CD4-positive, alpha-beta T cell treated with Interleukin-6 for 4 hours (primary cell): ENCODE results near the gene PUS7.
A peak's percentile ranks its signal among the peaks of the same experiment; 100 is the strongest.
"Not testable (repeated sequence)": the region's sequence is repeated elsewhere in the genome, so short reads cannot be mapped to it uniquely, and the experiment has no call there.

Source experiments
- DNase-seq: peaks from one replicate; pipeline ENCODE4 v3.0.0-alpha.2; 2020; ENCODE audit warnings: mixed read lengths

The PUS7 gene

DNA sequence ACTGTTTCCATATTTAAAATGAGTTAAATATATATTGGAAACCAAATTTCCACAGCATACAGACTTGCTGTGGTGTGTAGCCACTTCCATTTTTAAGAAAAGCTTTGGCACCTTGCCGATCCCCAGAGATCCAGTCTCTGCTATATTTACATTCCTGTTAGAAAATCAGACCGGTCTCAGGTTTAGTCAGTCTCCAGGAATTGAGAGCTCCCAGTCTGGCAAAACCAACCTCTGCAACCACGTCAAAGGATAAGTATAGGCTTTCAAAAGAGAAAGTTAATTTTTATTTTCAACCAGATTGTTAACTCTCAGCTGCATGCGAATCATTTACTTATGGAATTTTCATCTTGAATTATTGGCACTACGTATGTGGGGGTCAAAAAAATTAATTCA, 28.2 kb downstream of the PUS7 start:
- DNase-seq = no peak

DNA sequence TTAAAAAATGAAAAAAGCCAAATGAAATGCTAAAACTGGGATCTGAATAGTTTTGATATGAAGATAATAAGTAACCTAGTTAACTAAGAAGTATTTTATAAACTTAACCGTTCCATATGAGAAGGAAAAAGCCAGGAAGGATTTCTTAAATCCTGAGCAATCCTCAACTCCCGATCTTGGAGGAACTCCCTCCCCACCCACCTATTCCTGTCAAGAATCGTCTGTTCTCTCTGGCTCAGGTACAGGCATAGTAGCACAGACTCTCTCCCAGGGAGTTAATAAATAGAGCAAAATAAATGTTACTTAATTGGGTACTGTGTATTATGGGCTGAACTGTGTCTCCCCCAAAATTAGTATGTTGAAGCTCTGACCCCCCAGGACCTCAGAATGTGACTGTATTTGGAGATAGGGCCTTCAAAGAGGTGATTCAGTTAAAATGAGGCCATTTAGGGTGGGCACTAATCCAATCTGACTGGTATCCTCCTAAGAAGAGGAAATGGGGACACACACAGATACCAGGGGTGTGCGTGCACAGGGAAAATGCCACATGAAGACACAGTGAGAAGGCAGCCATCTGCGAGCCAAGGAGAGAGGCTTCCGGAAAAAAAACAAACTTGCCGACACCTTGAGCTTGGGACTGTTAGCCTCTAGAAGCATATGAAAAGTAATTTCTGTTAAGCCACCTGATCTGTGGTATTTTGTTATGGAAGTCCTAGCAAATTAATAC, 28.7 kb downstream of the PUS7 start:
- no peak for DNase-seq

DNA sequence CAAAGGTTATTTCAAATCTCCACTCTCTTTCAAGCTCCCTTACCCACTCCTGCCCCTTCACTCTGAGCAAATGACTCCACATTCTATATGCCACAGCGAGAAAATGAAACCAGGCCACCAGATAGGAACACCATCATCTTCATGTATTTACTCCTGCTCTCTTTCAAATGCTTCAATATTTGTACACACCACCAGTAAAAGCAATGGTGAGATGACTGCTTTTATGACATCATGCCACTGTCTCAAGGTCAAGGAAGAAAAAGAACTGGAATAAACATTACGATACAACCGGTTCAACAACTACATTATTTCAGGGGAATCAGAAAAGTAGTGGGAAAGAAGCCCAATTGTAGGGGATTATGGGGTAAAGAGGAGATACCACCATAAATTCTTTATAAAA, 32.7 kb downstream of the PUS7 start:
- no peak for DNase-seq

DNA sequence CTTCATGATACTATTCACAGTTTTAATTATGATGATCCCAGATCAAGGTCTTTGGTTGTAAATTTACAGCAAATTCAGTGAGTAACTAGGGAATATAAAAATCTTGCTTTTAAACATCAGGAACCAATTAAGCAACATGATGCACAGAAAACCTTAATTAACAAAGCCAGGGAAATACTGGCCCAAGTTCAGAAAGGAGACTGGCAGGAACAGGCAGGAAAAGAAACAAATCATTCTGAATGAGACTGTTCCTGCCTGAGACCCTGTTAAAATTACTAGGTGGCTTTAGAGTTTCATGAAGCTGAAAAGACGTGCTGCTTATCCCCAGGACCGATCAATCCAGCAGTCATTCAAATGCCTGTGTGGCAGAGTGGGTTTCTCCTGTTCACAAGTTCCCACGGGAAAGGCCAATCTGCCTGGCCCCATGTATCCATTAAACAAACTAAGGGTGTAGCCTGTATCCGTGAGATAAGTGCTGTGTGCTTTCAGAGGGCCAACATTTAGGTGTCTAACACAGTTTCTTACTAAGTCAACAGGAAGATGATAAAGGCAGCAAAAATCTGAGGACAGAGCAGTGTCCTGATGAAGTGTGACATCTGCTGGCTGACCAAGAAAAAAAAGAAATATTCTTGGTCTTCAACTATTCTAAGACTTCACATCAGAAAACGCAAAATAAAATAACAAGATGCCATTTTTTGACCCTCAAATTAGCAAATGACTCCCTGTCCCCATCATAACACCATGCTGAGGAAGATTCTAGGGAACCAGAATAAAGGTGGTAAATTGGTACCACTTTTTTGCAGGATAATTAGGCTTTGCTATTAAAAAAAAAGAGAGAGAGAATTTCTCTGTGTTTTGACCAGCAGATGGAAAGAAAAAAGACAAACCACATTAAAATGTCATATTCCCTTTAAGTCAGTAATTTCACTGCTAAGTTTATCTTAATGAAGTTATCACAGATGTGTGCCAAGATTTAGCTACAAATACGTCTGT, 34.2 kb downstream of the PUS7 start:
- DNase-seq = no peak

- no peak for DNase-seq
These were observed 41.1 kb downstream of the PUS7 start for GRCh38 chr7:105480931-105481330.

DNA sequence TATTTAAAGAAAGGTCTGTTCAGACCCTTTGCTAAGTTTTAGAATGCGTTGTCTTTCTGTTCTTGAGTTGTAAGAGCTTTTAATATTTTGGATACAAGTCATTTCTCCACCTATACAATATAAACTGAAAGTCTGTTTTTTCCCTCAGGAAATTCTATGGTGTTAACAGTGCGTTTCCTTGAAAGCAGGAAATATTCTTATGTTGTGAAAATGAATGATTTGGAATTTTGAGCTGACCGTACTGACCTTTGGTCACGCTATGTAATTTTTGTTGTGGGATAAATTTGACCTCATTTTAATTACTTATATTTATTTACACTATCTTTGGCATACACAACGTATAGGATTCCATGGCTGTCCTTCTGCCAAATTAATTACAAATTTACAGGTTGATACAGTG, 43.5 kb downstream of the PUS7 start:
- DNase-seq = no peak

- DNase-seq = no peak
These were observed 44.2 kb downstream of the PUS7 start for GRCh38 chr7:105477908-105478307.

- DNase-seq = no peak
These were observed 48.0 kb downstream of the PUS7 start for GRCh38 chr7:105474045-105474444.

GRCh38 chr7:105473163-105473562, 48.9 kb downstream of the PUS7 start:
- no peak for DNase-seq

GRCh38 chr7:105470846-105471245, 51.2 kb downstream of the PUS7 start:
- no peak for DNase-seq

GRCh38 chr7:105470090-105470489, 52.0 kb downstream of the PUS7 start:
- no peak for DNase-seq

DNA sequence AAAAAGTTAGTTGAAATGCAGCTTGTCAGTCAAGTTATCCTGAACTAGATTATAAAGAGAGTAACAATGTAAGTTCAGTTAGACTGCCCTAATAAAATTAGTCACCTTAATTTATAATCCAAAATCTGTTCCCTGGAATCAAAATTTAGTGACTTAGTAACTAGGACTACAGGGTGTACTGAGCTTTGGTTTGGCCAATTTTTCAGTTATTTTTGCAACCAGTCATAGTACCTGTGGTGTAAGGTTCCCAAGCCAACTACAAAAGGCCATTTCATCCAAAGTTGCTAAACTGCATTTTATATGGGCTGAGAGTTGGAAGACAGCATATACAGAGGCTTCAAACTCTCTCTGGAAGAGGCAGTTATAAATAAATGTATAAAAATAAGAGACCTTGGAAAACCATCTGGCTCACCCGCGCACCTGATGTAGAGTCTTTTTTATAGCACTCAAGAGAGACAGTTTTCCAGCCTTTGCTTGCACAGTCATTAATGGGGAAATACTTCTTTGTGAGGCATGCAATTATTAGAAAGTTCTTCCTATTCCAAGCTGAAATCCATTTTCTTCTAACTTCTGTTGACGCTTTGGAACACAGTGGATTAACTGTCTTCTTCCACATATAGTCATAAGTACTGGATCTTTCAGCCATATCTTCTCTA, 59.2 kb downstream of the PUS7 start:
- DNase-seq = no peak

DNA sequence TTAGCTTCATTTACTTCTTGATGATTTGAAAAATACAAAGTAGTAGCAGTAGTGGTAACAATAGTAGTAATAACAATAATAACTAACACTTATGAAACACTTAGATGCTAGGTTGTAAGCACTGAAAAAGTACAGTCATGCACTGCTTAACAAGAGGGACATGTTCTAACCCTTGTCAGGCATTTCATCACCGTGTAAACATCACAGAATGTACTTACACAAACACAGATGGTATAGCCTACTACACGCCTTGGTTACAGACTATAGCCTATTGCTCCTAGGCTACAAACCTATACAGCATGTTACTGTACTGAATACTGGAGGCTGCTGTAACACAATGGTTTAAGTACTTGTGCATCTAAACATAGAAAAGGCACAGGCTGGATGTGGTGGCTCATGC, 60.6 kb downstream of the PUS7 start:
- DNase-seq = no peak

DNA sequence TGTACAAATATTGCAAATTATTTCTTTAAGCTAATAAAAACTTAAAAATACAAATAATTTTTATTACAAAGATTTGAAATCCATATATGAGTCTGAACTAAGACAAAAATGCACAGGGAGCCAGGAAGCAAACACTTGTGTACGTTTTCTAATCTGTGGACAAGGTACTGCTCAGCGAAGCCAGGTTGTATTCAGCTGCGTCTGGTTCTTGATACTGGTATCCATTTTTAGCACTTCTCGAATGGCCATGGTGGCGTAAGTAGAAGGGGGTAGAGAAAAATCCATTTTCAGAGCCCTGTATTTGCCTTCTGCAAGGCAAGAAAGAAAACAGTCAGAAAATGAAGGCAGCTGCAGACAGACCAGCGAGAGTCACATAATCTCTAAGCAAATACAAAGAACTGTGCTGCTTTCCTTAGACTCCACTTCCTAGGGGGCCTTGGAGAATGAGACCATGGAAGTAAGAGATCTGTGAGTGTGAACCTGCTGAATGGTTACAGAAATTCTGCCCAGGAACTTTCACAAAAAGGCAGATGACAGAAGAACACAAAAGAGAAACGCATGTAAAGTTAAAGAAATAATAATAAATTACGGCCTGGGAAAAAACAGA, 64.3 kb downstream of the PUS7 start:
- DNase-seq = no peak

- DNase-seq = no peak
These were observed 67.2 kb downstream of the PUS7 start for GRCh38 chr7:105454921-105455320.

DNA sequence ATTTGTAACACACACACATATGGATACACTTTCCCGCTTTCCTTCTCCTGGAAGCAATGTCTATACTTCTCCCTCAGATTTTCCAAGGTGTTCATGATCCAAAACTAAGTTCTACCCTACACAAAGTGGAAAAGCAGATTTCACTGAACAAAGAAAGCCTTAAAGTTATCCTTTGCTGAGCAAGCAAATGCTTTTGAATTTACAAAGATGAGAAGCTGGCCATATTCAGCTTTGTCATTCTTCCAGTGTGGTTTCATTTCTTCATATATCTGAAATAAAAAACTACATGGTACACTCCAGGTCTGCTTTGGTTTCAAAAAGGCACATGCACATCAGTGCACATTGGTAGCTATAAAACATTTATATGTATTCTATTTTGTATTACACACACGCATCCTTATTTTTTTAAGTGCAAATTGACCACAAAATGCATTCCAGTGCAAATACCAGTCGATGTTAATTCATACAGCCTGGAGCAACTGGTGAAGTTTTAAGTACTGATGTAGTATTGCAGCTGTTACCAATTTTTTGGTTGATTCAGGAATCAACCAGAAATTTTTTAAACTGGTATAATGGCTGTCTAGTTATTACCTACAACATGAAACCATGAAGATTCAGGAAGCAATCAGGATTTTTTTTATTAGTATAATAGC, 67.8 kb downstream of the PUS7 start:
- DNase-seq = no peak

GRCh38 chr7:105452085-105452484, 70.0 kb downstream of the PUS7 start:
- no peak for DNase-seq

GRCh38 chr7:105450870-105451269, 71.2 kb downstream of the PUS7 start:
- DNase-seq = not testable (repeated sequence)

DNA sequence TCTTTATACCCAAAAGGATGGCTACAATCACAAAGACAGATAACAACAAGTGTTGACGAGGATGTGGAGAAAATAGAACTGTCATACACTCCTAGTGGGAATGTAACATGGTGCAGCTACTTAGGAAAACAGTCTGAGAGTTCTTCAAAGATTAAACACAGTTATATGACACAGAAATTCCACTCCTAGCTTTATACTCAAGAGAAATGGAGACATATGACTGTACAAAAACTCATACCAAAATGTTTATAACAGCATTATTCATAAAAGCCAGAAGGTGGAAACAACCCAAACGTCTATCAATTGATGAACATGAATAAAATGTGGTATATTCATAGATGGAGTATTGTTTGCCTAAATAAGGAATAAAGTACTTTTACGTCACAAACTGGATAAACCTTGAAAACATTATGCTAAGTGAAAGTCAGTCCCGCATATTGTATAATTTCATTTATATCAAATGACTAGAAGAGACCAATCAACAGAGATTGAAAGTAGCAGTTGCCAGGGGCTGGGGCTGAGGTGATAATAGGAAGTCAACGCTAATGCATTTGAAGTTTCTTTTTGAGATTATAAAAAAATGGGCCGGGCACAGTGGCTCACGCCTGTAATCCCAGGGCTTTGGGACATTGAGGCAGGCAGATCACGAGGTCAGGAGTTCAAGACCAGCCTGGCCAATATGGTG, 71.8 kb downstream of the PUS7 start:
- DNase-seq = no peak

GRCh38 chr7:105448181-105448580, 73.9 kb downstream of the PUS7 start:
- DNase-seq = peak; percentile 5

DNA sequence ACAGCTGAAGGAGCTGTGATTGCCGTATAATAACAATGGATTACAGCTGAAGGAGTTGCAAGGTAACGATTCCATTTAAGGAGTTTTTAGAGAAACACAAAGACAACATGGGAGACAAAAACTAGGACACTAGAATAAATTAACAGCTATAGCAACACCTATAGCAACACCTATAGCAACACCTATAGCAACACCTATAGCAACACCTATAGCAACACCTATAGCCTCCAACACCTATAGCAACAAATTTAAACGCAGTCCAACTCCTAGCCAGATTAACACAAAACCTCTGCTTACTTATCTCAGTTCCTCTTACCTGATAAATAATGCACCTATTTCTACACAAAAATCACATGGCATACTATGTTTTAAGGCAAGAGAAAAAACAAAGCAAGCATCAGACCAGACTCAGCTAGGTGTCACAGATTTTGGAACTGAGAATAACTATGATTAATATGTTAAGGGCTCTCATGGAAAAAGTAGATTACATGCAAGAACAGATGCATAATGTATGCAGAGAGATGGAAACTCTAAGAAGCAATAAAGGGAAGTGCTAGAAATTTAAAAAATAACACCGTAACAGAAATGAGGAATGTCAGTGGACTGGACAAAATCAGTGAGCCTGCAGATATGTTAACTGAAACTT, 77.6 kb downstream of the PUS7 start:
- DNase-seq = no peak
